A549 (cell line): Measurements from ENCODE around the gene USP25.

ENCODE experiments used
- CBX8 ChIP-seq: fragments of 200-600 bp; sonication (generic); IDR thresholded peaks from 2 replicates; pipeline ENCODE4 v1.6.1; 2016
- CHD2 ChIP-seq: fragments of 150-350 bp; IDR thresholded peaks from 2 replicates; pipeline ENCODE4 v1.6.1; 2014; ENCODE audit warnings: low read length; ENCODE audit not compliant: partially characterized antibody
- EHMT2 ChIP-seq: fragments of 200-600 bp; sonication (generic); IDR thresholded peaks from 2 replicates; pipeline ENCODE4 v1.6.1; 2016; ENCODE audit warnings: antibody characterized with exemption, low read depth, mild to moderate bottlenecking, moderate library complexity
- EP300 ChIP-seq, 2 experiments: fragments of >200 bp; sonication (Bioruptor Twin); formaldehyde crosslinking; IDR thresholded peaks; 2 replicates in 1 of 2; 3 replicates in 1 of 2; pipeline ENCODE4 v1.6.1; 2016 to 2017
- ESRRA ChIP-seq: fragments of 150-350 bp; IDR thresholded peaks from 2 replicates; pipeline ENCODE4 v1.6.1; 2014; ENCODE audit warnings: mild to moderate bottlenecking, low read length, borderline replicate concordance
- KDM5A ChIP-seq: fragments of 200-600 bp; sonication (generic); IDR thresholded peaks from 2 replicates; pipeline ENCODE4 v1.6.1; 2016; ENCODE audit warnings: antibody characterized with exemption, mild to moderate bottlenecking
- POLR2AphosphoS2 ChIP-seq: conservative IDR thresholded peaks from 2 replicates; pipeline ENCODE4 v1.6.1; 2012; ENCODE audit warnings: low read length, improper control_type of control experiment, inconsistent platforms
- TFCP2L1 ChIP-seq: fragments of 250-450 bp; sonication (Bioruptor Pico); IDR thresholded peaks from 2 replicates; pipeline ENCODE4 v1.5.0; 2021; ENCODE audit warnings: mild to moderate bottlenecking
- ZC3H11A ChIP-seq: fragments of 450-650 bp; IDR thresholded peaks from 2 replicates; pipeline ENCODE4 v1.6.1; 2014; ENCODE audit warnings: antibody characterized with exemption, mild to moderate bottlenecking
- TF ChIP-seq, protein P1 (sequence below): IDR thresholded peaks from 2 replicates; pipeline ENCODE4 v1.6.1; 2012; ENCODE audit warnings: low read depth, borderline replicate concordance
- TF ChIP-seq, protein P2 (sequence below): fragments of >200 bp; sonication (Bioruptor Twin); formaldehyde crosslinking; IDR thresholded peaks from 3 replicates; pipeline ENCODE4 v1.5.1; 2016
- TF ChIP-seq, protein P3 (sequence below): fragments of 250-450 bp; sonication (Bioruptor Pico); IDR thresholded peaks from 2 replicates; pipeline ENCODE4 v1.5.0; 2021; ENCODE audit warnings: mild to moderate bottlenecking, moderate library complexity, borderline replicate concordance
- TF ChIP-seq, protein P4 (sequence below): IDR thresholded peaks from 2 replicates; pipeline ENCODE4 v1.6.1; 2012

DNA sequence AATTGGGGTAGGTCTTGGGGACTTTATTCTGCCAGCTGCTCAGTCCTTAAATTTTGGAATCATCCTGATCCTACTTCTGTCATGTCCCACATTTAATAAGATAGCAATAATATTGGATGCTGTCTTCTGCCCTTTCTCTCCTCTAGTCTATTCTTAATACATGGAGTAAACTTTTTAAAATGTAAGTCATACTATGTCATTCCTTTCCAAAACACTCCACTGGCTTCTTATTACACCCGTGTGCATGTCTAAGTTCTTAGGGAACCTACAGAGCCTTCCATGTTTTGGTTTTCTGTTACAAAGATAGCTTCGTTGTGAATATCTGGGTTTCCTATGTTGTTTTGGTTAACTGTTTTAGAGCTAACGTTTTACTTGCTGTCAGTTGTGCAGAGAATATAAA lies 35.1 kb downstream of the USP25 start:
- TF ChIP-seq EHMT2, result no peak
- TF ChIP-seq POLR2AphosphoS2, result no peak
- TF ChIP-seq, protein P1, sequence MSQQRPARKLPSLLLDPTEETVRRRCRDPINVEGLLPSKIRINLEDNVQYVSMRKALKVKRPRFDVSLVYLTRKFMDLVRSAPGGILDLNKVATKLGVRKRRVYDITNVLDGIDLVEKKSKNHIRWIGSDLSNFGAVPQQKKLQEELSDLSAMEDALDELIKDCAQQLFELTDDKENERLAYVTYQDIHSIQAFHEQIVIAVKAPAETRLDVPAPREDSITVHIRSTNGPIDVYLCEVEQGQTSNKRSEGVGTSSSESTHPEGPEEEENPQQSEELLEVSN, result no peak
- no peak for TF ChIP-seq ZC3H11A
- TF ChIP-seq, protein P2, sequence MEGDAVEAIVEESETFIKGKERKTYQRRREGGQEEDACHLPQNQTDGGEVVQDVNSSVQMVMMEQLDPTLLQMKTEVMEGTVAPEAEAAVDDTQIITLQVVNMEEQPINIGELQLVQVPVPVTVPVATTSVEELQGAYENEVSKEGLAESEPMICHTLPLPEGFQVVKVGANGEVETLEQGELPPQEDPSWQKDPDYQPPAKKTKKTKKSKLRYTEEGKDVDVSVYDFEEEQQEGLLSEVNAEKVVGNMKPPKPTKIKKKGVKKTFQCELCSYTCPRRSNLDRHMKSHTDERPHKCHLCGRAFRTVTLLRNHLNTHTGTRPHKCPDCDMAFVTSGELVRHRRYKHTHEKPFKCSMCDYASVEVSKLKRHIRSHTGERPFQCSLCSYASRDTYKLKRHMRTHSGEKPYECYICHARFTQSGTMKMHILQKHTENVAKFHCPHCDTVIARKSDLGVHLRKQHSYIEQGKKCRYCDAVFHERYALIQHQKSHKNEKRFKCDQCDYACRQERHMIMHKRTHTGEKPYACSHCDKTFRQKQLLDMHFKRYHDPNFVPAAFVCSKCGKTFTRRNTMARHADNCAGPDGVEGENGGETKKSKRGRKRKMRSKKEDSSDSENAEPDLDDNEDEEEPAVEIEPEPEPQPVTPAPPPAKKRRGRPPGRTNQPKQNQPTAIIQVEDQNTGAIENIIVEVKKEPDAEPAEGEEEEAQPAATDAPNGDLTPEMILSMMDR, result no peak
- TF ChIP-seq, protein P3, sequence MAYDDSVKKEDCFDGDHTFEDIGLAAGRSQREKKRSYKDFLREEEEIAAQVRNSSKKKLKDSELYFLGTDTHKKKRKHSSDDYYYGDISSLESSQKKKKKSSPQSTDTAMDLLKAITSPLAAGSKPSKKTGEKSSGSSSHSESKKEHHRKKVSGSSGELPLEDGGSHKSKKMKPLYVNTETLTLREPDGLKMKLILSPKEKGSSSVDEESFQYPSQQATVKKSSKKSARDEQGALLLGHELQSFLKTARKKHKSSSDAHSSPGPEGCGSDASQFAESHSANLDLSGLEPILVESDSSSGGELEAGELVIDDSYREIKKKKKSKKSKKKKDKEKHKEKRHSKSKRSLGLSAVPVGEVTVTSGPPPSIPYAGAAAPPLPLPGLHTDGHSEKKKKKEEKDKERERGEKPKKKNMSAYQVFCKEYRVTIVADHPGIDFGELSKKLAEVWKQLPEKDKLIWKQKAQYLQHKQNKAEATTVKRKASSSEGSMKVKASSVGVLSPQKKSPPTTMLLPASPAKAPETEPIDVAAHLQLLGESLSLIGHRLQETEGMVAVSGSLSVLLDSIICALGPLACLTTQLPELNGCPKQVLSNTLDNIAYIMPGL, result no peak
- TF ChIP-seq CBX8, result no peak
- TF ChIP-seq EP300 (IDR thresholded peaks at IDR 0.05), result no peak
- TF ChIP-seq CHD2, result no peak
- no peak for TF ChIP-seq KDM5A
- TF ChIP-seq TFCP2L1 (CRISPR knock-in tag), result no peak
- TF ChIP-seq, protein P4, sequence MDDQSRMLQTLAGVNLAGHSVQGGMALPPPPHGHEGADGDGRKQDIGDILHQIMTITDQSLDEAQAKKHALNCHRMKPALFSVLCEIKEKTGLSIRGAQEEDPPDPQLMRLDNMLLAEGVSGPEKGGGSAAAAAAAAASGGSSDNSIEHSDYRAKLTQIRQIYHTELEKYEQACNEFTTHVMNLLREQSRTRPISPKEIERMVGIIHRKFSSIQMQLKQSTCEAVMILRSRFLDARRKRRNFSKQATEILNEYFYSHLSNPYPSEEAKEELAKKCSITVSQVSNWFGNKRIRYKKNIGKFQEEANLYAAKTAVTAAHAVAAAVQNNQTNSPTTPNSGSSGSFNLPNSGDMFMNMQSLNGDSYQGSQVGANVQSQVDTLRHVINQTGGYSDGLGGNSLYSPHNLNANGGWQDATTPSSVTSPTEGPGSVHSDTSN, result no peak
- no peak for TF ChIP-seq ESRRA
